Measurements from ENCODE around the gene SPSB1. TPM values are rescaled to one million over a fixed set of nuclear protein-coding genes. Genes with fewer than 3 reads are reported as not detected.

SPSB1 gene
- total RNA-seq, 4 donors from 2014 or later, result 18.9 to 64.9 (median 41.8) TPM

GRCh38 chr1:9307303-9307702 is 14.6 kb downstream of the SPSB1 start:
- no peaks in the 10 kb centered on the region for H3K9me3 ChIP-seq
- H3K27ac ChIP-seq, result no peak overlapping the region
- no peaks in the 10 kb centered on the region for H3K36me3 ChIP-seq
- 87 to 90% methylated on average over 10 of the region's 10 CpGs for WGBS, 2 donors
- no peak overlapping the region for H3K4me3 ChIP-seq
- TF ChIP-seq POLR2A (IDR thresholded peaks at IDR 0.05), result no peak
- TF ChIP-seq EP300 (IDR thresholded peaks at IDR 0.05), result no peak
- TF ChIP-seq, protein P1, sequence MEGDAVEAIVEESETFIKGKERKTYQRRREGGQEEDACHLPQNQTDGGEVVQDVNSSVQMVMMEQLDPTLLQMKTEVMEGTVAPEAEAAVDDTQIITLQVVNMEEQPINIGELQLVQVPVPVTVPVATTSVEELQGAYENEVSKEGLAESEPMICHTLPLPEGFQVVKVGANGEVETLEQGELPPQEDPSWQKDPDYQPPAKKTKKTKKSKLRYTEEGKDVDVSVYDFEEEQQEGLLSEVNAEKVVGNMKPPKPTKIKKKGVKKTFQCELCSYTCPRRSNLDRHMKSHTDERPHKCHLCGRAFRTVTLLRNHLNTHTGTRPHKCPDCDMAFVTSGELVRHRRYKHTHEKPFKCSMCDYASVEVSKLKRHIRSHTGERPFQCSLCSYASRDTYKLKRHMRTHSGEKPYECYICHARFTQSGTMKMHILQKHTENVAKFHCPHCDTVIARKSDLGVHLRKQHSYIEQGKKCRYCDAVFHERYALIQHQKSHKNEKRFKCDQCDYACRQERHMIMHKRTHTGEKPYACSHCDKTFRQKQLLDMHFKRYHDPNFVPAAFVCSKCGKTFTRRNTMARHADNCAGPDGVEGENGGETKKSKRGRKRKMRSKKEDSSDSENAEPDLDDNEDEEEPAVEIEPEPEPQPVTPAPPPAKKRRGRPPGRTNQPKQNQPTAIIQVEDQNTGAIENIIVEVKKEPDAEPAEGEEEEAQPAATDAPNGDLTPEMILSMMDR (IDR thresholded peaks at IDR 0.05), result no peak
- DNase-seq (ENCODE audit: low spot score in 2 of 2), result no peak
- peaks cover 0 to 52% (median 20%) of the 10 kb centered on the region in 4 donors for H3K4me1 ChIP-seq
- no peaks in the 10 kb centered on the region for H3K27me3 ChIP-seq

- H3K4me1 ChIP-seq, result peaks cover 0 to 52% (median 11%) of the 10 kb centered on the region in 4 donors
Measured at GRCh38 chr1:9308236-9308785, 15.6 kb downstream of the SPSB1 start.

DNA sequence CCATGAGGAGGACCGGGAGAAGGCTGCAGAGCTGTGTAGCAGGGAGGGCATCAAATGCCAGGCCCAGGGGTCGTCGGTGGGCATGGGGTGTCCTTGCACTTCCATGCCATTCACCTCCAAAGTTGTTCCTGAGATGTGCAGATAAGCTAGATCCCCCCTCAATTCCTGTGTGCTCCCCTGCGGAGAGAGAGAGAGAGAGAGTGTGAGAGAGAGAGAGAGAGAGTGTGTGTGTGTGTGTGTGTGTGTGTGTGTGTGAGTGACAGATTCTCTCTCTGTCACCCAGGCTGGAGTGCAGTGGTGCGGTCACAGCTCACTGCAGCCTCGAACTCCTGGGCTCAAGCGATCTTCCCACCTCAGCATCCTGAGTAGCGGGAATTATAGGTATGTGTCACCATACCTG is 16.4 kb downstream of the SPSB1 start:
- no peak for TF ChIP-seq POLR2A (IDR thresholded peaks at IDR 0.05)
- TF ChIP-seq, protein P1 (IDR thresholded peaks at IDR 0.05), result no peak
- no peak for TF ChIP-seq EP300 (IDR thresholded peaks at IDR 0.05)
- H3K9me3 ChIP-seq, result no peaks in the 10 kb centered on the region

More at GRCh38 chr1:9308236-9308785, 15.6 kb downstream of the SPSB1 start:
- Histone ChIP-seq H3K36me3 (no peaks in the 10 kb centered on the region), H3K4me3 (no peak overlapping the region), H3K27me3 (no peaks in the 10 kb centered on the region), H3K27ac (no peak overlapping the region), H3K9me3 (no peaks in the 10 kb centered on the region)
- DNase-seq (ENCODE audit: low spot score in 2 of 2), result no peak
- WGBS, 2 donors, result 76 to 79% methylated on average over 9 of the region's 9 CpGs
- TF ChIP-seq EP300 (IDR thresholded peaks at IDR 0.05) (no peak), POLR2A (IDR thresholded peaks at IDR 0.05) (no peak)
- TF ChIP-seq, protein P1 (IDR thresholded peaks at IDR 0.05), result no peak

GRCh38 chr1:9309991-9310390 is 17.3 kb downstream of the SPSB1 start:
- H3K36me3 ChIP-seq, result no peaks in the 10 kb centered on the region
- peaks cover 0 to 43% (median 6%) of the 10 kb centered on the region in 4 donors for H3K4me1 ChIP-seq
- H3K4me3 ChIP-seq, result no peak overlapping the region
- TF ChIP-seq EP300 (IDR thresholded peaks at IDR 0.05), result no peak
- TF ChIP-seq POLR2A (IDR thresholded peaks at IDR 0.05), result no peak
- TF ChIP-seq, protein P1 (IDR thresholded peaks at IDR 0.05), result no peak
- DNase-seq (ENCODE audit: low spot score in 2 of 2), result no peak
- 84 to 95% methylated on average over 4 to 7 of the region's 7 CpGs for WGBS, 2 donors
- H3K27me3 ChIP-seq, result no peaks in the 10 kb centered on the region
- H3K9me3 ChIP-seq, result no peaks in the 10 kb centered on the region
- no peak overlapping the region for H3K27ac ChIP-seq

More for the DNA sequence above, 16.4 kb downstream of the SPSB1 start:
- Histone ChIP-seq H3K36me3 (no peaks in the 10 kb centered on the region), H3K4me1 (peaks cover 0 to 48% (median 7%) of the 10 kb centered on the region in 4 donors), H3K4me3 (no peak overlapping the region), H3K27ac (no peak overlapping the region), H3K27me3 (no peaks in the 10 kb centered on the region)
- WGBS, 2 donors, result 89 to 91% methylated on average over 8 of the region's 8 CpGs
- DNase-seq (ENCODE audit: low spot score in 2 of 2), result no peak

DNA sequence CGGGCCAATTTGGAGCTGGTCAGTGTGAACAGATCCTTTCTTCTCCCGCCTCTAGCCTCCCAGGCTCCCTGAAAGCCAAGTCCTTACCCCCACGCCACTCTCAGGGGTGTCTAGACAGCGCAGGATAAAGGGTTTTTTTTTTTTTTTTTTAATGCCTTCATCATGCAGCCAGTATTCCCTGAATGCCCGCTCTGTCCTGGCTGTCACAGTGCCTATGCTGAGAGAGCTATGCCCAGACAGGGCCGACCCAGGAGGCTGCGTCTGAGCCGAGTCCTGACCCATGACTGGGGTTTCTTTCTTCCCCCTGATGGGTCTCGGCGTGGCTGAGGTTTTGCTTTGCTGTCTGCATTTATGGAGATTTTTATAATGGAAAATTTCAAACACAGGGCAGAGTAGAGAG is 18.3 kb downstream of the SPSB1 start:
- no peak overlapping the region for H3K27ac ChIP-seq
- 52 to 58% methylated on average over 10 of the region's 10 CpGs for WGBS, 2 donors
- no peak for TF ChIP-seq EP300 (IDR thresholded peaks at IDR 0.05)
- TF ChIP-seq POLR2A (IDR thresholded peaks at IDR 0.05), result no peak
- TF ChIP-seq, protein P1 (IDR thresholded peaks at IDR 0.05), result no peak
- no peak for DNase-seq (ENCODE audit: low spot score in 2 of 2)
- H3K4me3 ChIP-seq, result no peak overlapping the region
- H3K27me3 ChIP-seq, result no peaks in the 10 kb centered on the region
- peaks cover 0 to 44% (median 9%) of the 10 kb centered on the region in 4 donors for H3K4me1 ChIP-seq
- H3K36me3 ChIP-seq, result no peaks in the 10 kb centered on the region
- H3K9me3 ChIP-seq, result no peaks in the 10 kb centered on the region
